SU-DHL-6 (cell line): ENCODE results near the gene SPIRE2.

Source experiments
- H2AFZ ChIP-seq: fragments of 200-600 bp; sonication (generic); 2 replicates; pipeline ENCODE4 v1.6.1; 2014; ENCODE audit warnings: low read depth, mild to moderate bottlenecking, moderate library complexity, mixed read lengths, antibody characterized with exemption, low read length; ENCODE audit not compliant: severe bottlenecking
- H3F3A ChIP-seq: fragments of 200-600 bp; shearing (Covaris generic); 2 replicates; pipeline ENCODE4 v1.6.0; 2016; ENCODE audit warnings: antibody characterized with exemption, mild to moderate bottlenecking; ENCODE audit not compliant: insufficient read depth
- H3K27ac ChIP-seq: fragments of 200-600 bp; sonication (generic); 2 replicates; pipeline ENCODE4 v1.5.1; 2016; ENCODE audit warnings: low read depth, mild to moderate bottlenecking, low read length, moderate library complexity, mixed read lengths
- H3K27me3 ChIP-seq: fragments of 200-600 bp; sonication (generic), shearing (Covaris generic); 2 replicates; pipeline ENCODE4 v1.6.0; 2014; ENCODE audit warnings: mild to moderate bottlenecking, low read length
- H3K36me3 ChIP-seq: fragments of 200-600 bp; sonication (generic); 2 replicates; pipeline ENCODE4 v1.6.1; 2014; ENCODE audit warnings: mild to moderate bottlenecking, low read length, mixed read lengths
- H3K4me2 ChIP-seq: fragments of 300-600, 200-600 bp; shearing (Covaris generic), sonication (generic); 2 replicates; pipeline ENCODE4 v1.6.0; 2014; ENCODE audit warnings: low read length, low read depth, mild to moderate bottlenecking; ENCODE audit not compliant: poor library complexity, severe bottlenecking
- H3K4me3 ChIP-seq: fragments of 200-600 bp; sonication (generic); 2 replicates; pipeline ENCODE4 v1.5.1; 2014; ENCODE audit warnings: antibody characterized with exemption, low read length, mild to moderate bottlenecking, mixed read lengths; ENCODE audit not compliant: insufficient read depth, poor library complexity, severe bottlenecking
- H3K79me2 ChIP-seq: fragments of 200-600 bp; sonication (generic); 2 replicates; pipeline ENCODE4 v1.6.1; 2014; ENCODE audit warnings: mild to moderate bottlenecking, low read length, moderate library complexity; ENCODE audit not compliant: insufficient read depth
- H3K9ac ChIP-seq: fragments of 200-600 bp; sonication (generic); 2 replicates; pipeline ENCODE4 v1.7.0; 2014; ENCODE audit warnings: mild to moderate bottlenecking, low read length
- H3K9me2 ChIP-seq: fragments of 200-600 bp; sonication (generic); replicated peaks from 2 replicates; pipeline ENCODE4 v1.6.1; 2014; ENCODE audit warnings: low read length; ENCODE audit not compliant: insufficient read depth
- H3K9me3 ChIP-seq: fragments of 200-600 bp; sonication (generic); 2 replicates; pipeline ENCODE4 v1.6.1; 2014; ENCODE audit warnings: low read length, mixed read lengths; ENCODE audit not compliant: insufficient read depth
- H4K20me1 ChIP-seq: fragments of 200-600 bp; sonication (generic); 2 replicates; pipeline ENCODE4 v1.6.1; 2014; ENCODE audit warnings: low read depth, mild to moderate bottlenecking, antibody characterized with exemption, low read length, moderate library complexity, mixed read lengths
- CTCF ChIP-seq: fragments of 200-600 bp; sonication (generic); IDR thresholded peaks from one replicate; pipeline ENCODE4 v1.5.1; 2017; ENCODE audit warnings: antibody characterized with exemption, mild to moderate bottlenecking, low read length, moderate library complexity; ENCODE audit not compliant: insufficient read depth, poor library complexity, severe bottlenecking
- EZH2phosphoT487 ChIP-seq: fragments of 200-600 bp; sonication (generic), shearing (Covaris generic); conservative IDR thresholded peaks from 2 replicates; pipeline ENCODE4 v1.6.1; 2018; ENCODE audit warnings: mild to moderate bottlenecking, antibody characterized with exemption, low read length, moderate library complexity, mixed read lengths

Gene SPIRE2

GRCh38 chr16:89847051-89847939 is 19.0 kb downstream of the SPIRE2 start:
- peaks cover 23% of the 10 kb centered on the region for H3F3A ChIP-seq
- no peaks in the 10 kb centered on the region for H3K9me3 ChIP-seq
- no peak overlapping the region for H3K9ac ChIP-seq
- no peak for TF ChIP-seq EZH2phosphoT487
- TF ChIP-seq CTCF = no peak
- no peaks in the 10 kb centered on the region for H4K20me1 ChIP-seq
- no peaks in the 10 kb centered on the region for H3K79me2 ChIP-seq
- H3K27ac ChIP-seq = no peak overlapping the region
- H3K36me3 ChIP-seq = no peaks in the 10 kb centered on the region
- H2AFZ ChIP-seq = no peak overlapping the region
- H3K9me2 ChIP-seq = no peaks in the 10 kb centered on the region
- H3K4me2 ChIP-seq = no peak overlapping the region
- H3K4me3 ChIP-seq = no peak overlapping the region
- no peaks in the 10 kb centered on the region for H3K27me3 ChIP-seq

GRCh38 chr16:89847940-89848297 is 19.6 kb downstream of the SPIRE2 start:
- Histone ChIP-seq H3K9ac (no peak overlapping the region), H3K79me2 (no peaks in the 10 kb centered on the region), H3K4me3 (no peak overlapping the region), H3K9me2 (no peaks in the 10 kb centered on the region), H3K27me3 (no peaks in the 10 kb centered on the region), H3K36me3 (no peaks in the 10 kb centered on the region), H3K4me2 (no peak overlapping the region), H3K27ac (no peak overlapping the region), H3F3A (peaks cover 23% of the 10 kb centered on the region), H4K20me1 (no peaks in the 10 kb centered on the region), H2AFZ (no peak overlapping the region), H3K9me3 (no peaks in the 10 kb centered on the region)
- TF ChIP-seq CTCF = no peak

GRCh38 chr16:89848974-89849373 is 20.7 kb downstream of the SPIRE2 start:
- no peak overlapping the region for H3K27ac ChIP-seq

More at GRCh38 chr16:89848974-89849373, 20.7 kb downstream of the SPIRE2 start:
- no peaks in the 10 kb centered on the region for H3K36me3 ChIP-seq
- H3F3A ChIP-seq = peaks cover 20% of the 10 kb centered on the region
- no peaks in the 10 kb centered on the region for H4K20me1 ChIP-seq
- no peaks in the 10 kb centered on the region for H3K9me2 ChIP-seq
- H3K4me2 ChIP-seq = no peak overlapping the region
- H3K9ac ChIP-seq = no peak overlapping the region
- no peak overlapping the region for H2AFZ ChIP-seq
- H3K79me2 ChIP-seq = no peaks in the 10 kb centered on the region
- no peak overlapping the region for H3K4me3 ChIP-seq
- H3K9me3 ChIP-seq = no peaks in the 10 kb centered on the region
- TF ChIP-seq CTCF (no peak), EZH2phosphoT487 (no peak)
- H3K27me3 ChIP-seq = no peaks in the 10 kb centered on the region
